Right forelimb (tissue), 1 donor: Measurements from ENCODE around the gene NEFH.
"Not testable (repeated sequence)": the region's sequence is repeated elsewhere in the genome, so short reads cannot be mapped to it uniquely, and the experiment has no call there.

Source experiments
- DNase-seq: peaks from one replicate; pipeline ENCODE4 v3.0.0-alpha.2; 2018

The NEFH gene

GRCh38 chr22:29463629-29464028, 16.4 kb upstream of the NEFH start:
- no peak for DNase-seq

- no peak for DNase-seq
Measured at GRCh38 chr22:29464581-29464980, 15.4 kb upstream of the NEFH start.

- no peak for DNase-seq
Measured at GRCh38 chr22:29469755-29470154, 10.3 kb upstream of the NEFH start.

GRCh38 chr22:29470159-29470855, 9.7 kb upstream of the NEFH start:
- peak; percentile 69 for DNase-seq

- DNase-seq: no peak
Measured at GRCh38 chr22:29473001-29473400, 7.0 kb upstream of the NEFH start.

- no peak for DNase-seq
Measured at GRCh38 chr22:29475550-29475949, 4.5 kb upstream of the NEFH start.

- DNase-seq: no peak
Measured at GRCh38 chr22:29476116-29476515, 3.9 kb upstream of the NEFH start.

- DNase-seq: no peak
Measured at GRCh38 chr22:29477723-29478318, 2.2 kb upstream of the NEFH start.

- DNase-seq: peak; percentile 79
Measured at GRCh38 chr22:29478326-29479276, 1.4 kb upstream of the NEFH start.

- no peak for DNase-seq
Measured at GRCh38 chr22:29480262-29480511, 169 bp downstream of the NEFH start.

GRCh38 chr22:29480512-29481264, 670 bp downstream of the NEFH start:
- peak; percentile 67 for DNase-seq

GRCh38 chr22:29481265-29482000, 1.4 kb downstream of the NEFH start:
- DNase-seq: no peak

GRCh38 chr22:29482253-29482652, 2.2 kb downstream of the NEFH start:
- DNase-seq: no peak

GRCh38 chr22:29482726-29483125, 2.7 kb downstream of the NEFH start:
- no peak for DNase-seq

GRCh38 chr22:29483254-29483653, 3.2 kb downstream of the NEFH start:
- no peak for DNase-seq

- no peak for DNase-seq
Measured at GRCh38 chr22:29484642-29485041, 4.6 kb downstream of the NEFH start.

GRCh38 chr22:29485448-29485847, 5.4 kb downstream of the NEFH start:
- no peak for DNase-seq

- DNase-seq: no peak
Measured at GRCh38 chr22:29487426-29487986, 7.5 kb downstream of the NEFH start.

GRCh38 chr22:29489127-29489780, 9.2 kb downstream of the NEFH start:
- not testable (repeated sequence) for DNase-seq

- DNase-seq: no peak
Measured at GRCh38 chr22:29491012-29491411, 11.0 kb downstream of the NEFH start.

- no peak for DNase-seq
Measured at GRCh38 chr22:29493636-29494035, 13.6 kb downstream of the NEFH start.

GRCh38 chr22:29499852-29500251, 19.8 kb downstream of the NEFH start:
- DNase-seq: no peak
